Measurements from ENCODE around the gene SUMO1. TPM values are rescaled to one million over a fixed set of nuclear protein-coding genes. Genes with fewer than 3 reads are reported as not detected.

SUMO1 gene
- total and polyA plus RNA-seq, 2 of the 8 experiments (the other 6 are each of a cell fraction or from before 2014, with no cell fraction given) = 108 to 238 TPM

DNA sequence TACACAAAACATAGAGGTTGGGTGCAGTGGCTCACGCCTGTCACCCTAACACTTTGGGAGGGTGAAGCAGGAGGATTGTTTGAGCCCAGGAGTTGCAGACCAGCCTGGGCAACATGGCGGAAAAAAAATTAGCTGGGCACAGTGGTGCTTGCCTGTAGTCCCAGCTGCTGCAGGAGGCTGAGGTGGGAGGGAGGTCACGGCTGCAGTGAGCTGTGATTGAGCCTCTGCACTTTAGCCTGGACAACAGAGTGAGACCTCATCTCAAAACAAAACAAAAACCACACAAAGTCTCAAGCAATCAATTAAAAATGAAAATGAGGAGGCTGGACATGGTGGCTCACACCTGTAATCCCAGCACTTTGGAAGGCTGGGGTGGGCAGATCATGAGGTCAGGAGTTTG, 32.1 kb upstream of the SUMO1 start:
- H3K4me1 ChIP-seq (replicated peaks in 1 of 4; ENCODE audit: control insufficient read depth in 3 of 4, insufficient read depth in 4 of 4, low read length in 3 of 4) = peaks cover 0 to 3% (median 1%) of the 10 kb centered on the region in 4 experiments; a peak in 2 of 7 replicates

More for the DNA sequence above, 32.1 kb upstream of the SUMO1 start:
- no peak overlapping the region for H2AK5ac ChIP-seq (ENCODE audit: low read depth, low read length)
- no peak for FAIRE-seq
- H3K23me2 ChIP-seq (ENCODE audit: low read depth, low read length) = peaks cover 5% of the 10 kb centered on the region
- no peaks in the 10 kb centered on the region for H3K9me3 ChIP-seq (ENCODE audit: insufficient read depth in 2 of 2, low read depth in 1 of 2, low read length in 1 of 2)
- H3K18ac ChIP-seq (ENCODE audit: extremely low read depth, low read length) = no peak overlapping the region
- H3K56ac ChIP-seq (replicated peaks; ENCODE audit: insufficient read length, low read depth, low read length) = no peak overlapping the region
- H2AFZ ChIP-seq (ENCODE audit: low read length) = no peak overlapping the region
- peaks cover 0 to 7% (median 3%) of the 10 kb centered on the region in 4 experiments; a peak in 3 of 8 replicates for H3K36me3 ChIP-seq (ENCODE audit: control insufficient read depth in 2 of 4, insufficient read depth in 4 of 4, low read length in 3 of 4)
- peaks cover 71 to 100% of the 10 kb centered on the region in 2 experiments for H3K79me2 ChIP-seq (ENCODE audit: control insufficient read depth in 1 of 2, insufficient read depth in 2 of 2, low read length in 2 of 2)
- WGBS, 2 experiments (ENCODE audit: extremely low coverage in 1 of 2, insufficient coverage in 1 of 2, insufficient read length in 1 of 2, insufficient replicate concordance in 2 of 2, low coverage in 1 of 2, low lambda C conversion rate in 2 of 2, missing lambda C conversion rate in 1 of 2) = 82% methylated on average over 3 of the region's 3 CpGs; no CpG with 5 or more reads in 1 of the 2 experiments
- CTCF ChIA-PET (ENCODE audit: partially characterized antibody) = interaction anchor here (0.9 to 1.6 kb wide), 3 partner anchors 9 to 37 kb away, joined by 3 to 6 read pairs (median 5); partner anchors contain the start of gene SUMO1
- H2BK120ac ChIP-seq (replicated peaks; ENCODE audit: low read depth, low read length) = no peak overlapping the region
- no peak overlapping the region for H4K91ac ChIP-seq (replicated peaks; ENCODE audit: insufficient read length, low read length)
- H4K5ac ChIP-seq (ENCODE audit: insufficient read length, low read depth, low read length) = no peak overlapping the region
- no peak for DNase-seq (ENCODE audit: low read depth in 1 of 2, low spot score in 2 of 2)
- no peak overlapping the region for H2BK20ac ChIP-seq (ENCODE audit: low read length)
- H3K79me1 ChIP-seq (ENCODE audit: low read depth, low read length) = 0 out of 2 replicates have a peak, but pooled peaks cover 4% of the 10 kb centered on the region
- H4K8ac ChIP-seq (ENCODE audit: extremely low read depth, insufficient read depth, low read length) = no peak overlapping the region
- H3K4me2 ChIP-seq (ENCODE audit: insufficient read depth in 1 of 2, low read depth in 2 of 2, low read length in 2 of 2) = peak overlapping the region in 1 of 2 experiments; percentile 13; a peak in 1 of 4 replicates
- no peak overlapping the region for H3K23ac ChIP-seq (ENCODE audit: insufficient read length)
- no peak overlapping the region for H3K4ac ChIP-seq (replicated peaks; ENCODE audit: insufficient read length, low read depth, low read length)
- no peak overlapping the region for H3K4me3 ChIP-seq (ENCODE audit: extremely low read depth in 1 of 4, insufficient read depth in 2 of 4, low read depth in 3 of 4, low read length in 4 of 4)
- H3K27me3 ChIP-seq (replicated peaks in 1 of 4; ENCODE audit: control insufficient read depth in 3 of 4, extremely low read depth in 1 of 4, insufficient read depth in 3 of 4, low read length in 3 of 4) = no peaks in the 10 kb centered on the region
- POLR2A ChIA-PET (ENCODE audit: partially characterized antibody) = interaction anchor here (0.8 to 11.9 kb wide), 10 partner anchors 9 to 104 kb away, joined by 3 to 126 read pairs (median 5); partner anchors contain the start of gene SUMO1
- no peak overlapping the region for H2BK12ac ChIP-seq (ENCODE audit: low read depth, low read length)
- H4K20me1 ChIP-seq (replicated peaks in 1 of 2; ENCODE audit: control insufficient read depth in 1 of 2, insufficient read depth in 2 of 2, low read length in 2 of 2) = peaks cover 39 to 45% of the 10 kb centered on the region in 2 experiments
- H2BK15ac ChIP-seq (ENCODE audit: low read length) = no peak overlapping the region
- H3K14ac ChIP-seq (ENCODE audit: insufficient read length) = no peak overlapping the region
- no peak overlapping the region for H3K27ac ChIP-seq (ENCODE audit: low read depth, low read length)
- TF ChIP-seq BACH1 (IDR thresholded peaks at IDR 0.05; ENCODE audit: low read length) = no peak
- no peak for TF ChIP-seq TBP (IDR thresholded peaks at IDR 0.05; ENCODE audit: low read depth, low read length)
- TF ChIP-seq POLR2AphosphoS5 (IDR thresholded peaks at IDR 0.05; ENCODE audit: low read depth, low read length) = peak; percentile 58; the same call in 1 of the 2 replicates
- TF ChIP-seq JUND (IDR thresholded peaks at IDR 0.05; ENCODE audit: low read length) = no peak
- no peak for TF ChIP-seq YY1 (IDR thresholded peaks at IDR 0.05; ENCODE audit: low read depth, low read length)
- no peak for TF ChIP-seq SP1 (IDR thresholded peaks at IDR 0.05; ENCODE audit: low read depth, low read length)
- TF ChIP-seq SUZ12 (IDR thresholded peaks at IDR 0.05; ENCODE audit: low read length) = no peak
- H3K9ac ChIP-seq (replicated peaks in 1 of 4; ENCODE audit: extremely low read depth in 1 of 4, low read depth in 3 of 4, low read length in 3 of 4) = no peak overlapping the region
- no peak overlapping the region for H2BK5ac ChIP-seq (ENCODE audit: low read depth, low read length)
